K562 (cell line): ENCODE results near the gene CARD8. TPM values are rescaled to one million over a fixed set of nuclear protein-coding genes. Genes with fewer than 3 reads are reported as not detected.
A peak's percentile ranks its signal among the peaks of the same experiment; 100 is the strongest.

Source experiments
- ELF1 ChIP-seq: fragments of 200-800 bp; sonication (Bioruptor generic); IDR thresholded peaks from 2 replicates; pipeline ENCODE4 v1.6.1; 2016; ENCODE audit warnings: missing genetic modification characterization, missing compliant biosample characterization
- HEY1 ChIP-seq: fragments of 250-450 bp; sonication (Bioruptor Pico); IDR thresholded peaks from 2 replicates; pipeline ENCODE4 v1.5.0; 2020; ENCODE audit warnings: mild to moderate bottlenecking, moderate library complexity, borderline replicate concordance
- MEIS2 ChIP-seq: fragments of 450-650 bp; IDR thresholded peaks from 2 replicates; pipeline ENCODE4 v1.6.1; 2014; ENCODE audit warnings: mild to moderate bottlenecking; ENCODE audit not compliant: partially characterized antibody
- NFYB ChIP-seq: IDR thresholded peaks from 2 replicates; pipeline ENCODE4 v1.6.1; 2011; ENCODE audit warnings: mild to moderate bottlenecking, moderate library complexity; ENCODE audit not compliant: insufficient read length; ENCODE audit errors: extremely low read depth
- NONO ChIP-seq, 2 experiments: fragments of 200-400 bp in 1 of 2; fragments of 450-650 bp in 1 of 2; formaldehyde crosslinking in 1 of 2; IDR thresholded peaks; 2 replicates each; pipeline ENCODE4 v1.6.1; 2017; ENCODE audit warnings: low read depth in 2 of 2, mild to moderate bottlenecking in 2 of 2, moderate library complexity in 2 of 2, low read length in 1 of 2
- RCOR1 ChIP-seq, 2 experiments: IDR thresholded peaks; 2 replicates each; pipeline ENCODE4 v1.6.1; 2012; ENCODE audit warnings: low read depth in 2 of 2, low read length in 2 of 2, borderline replicate concordance in 1 of 2, improper control_type of control experiment in 1 of 2
- SOX6 ChIP-seq: fragments of 450-650 bp; IDR thresholded peaks from 2 replicates; pipeline ENCODE4 v1.6.1; 2014; ENCODE audit warnings: mild to moderate bottlenecking
- ZC3H8 ChIP-seq: fragments of 450-650 bp; IDR thresholded peaks from 2 replicates; pipeline ENCODE4 v1.6.1; 2017
- ZNF197 ChIP-seq: fragments of 200-800 bp; sonication (Bioruptor generic); IDR thresholded peaks from 2 replicates; pipeline ENCODE4 v1.6.1; 2016; ENCODE audit warnings: low read depth, missing genetic modification characterization, missing compliant biosample characterization
- ZNF780A ChIP-seq: fragments of 250-450 bp; sonication (Bioruptor Pico); IDR thresholded peaks from 2 replicates; pipeline ENCODE4 v1.5.0; 2021; ENCODE audit warnings: mild to moderate bottlenecking
- polyA plus RNA-seq, 8 experiments: library from polyadenylated mRNA; depleted of rRNA in 4 of 8; stranded (reverse) in 5 of 8; unstranded in 3 of 8; fragments of >200 nt; fragmentation: Nextera tagmentation in 2 of 8; fragmentation: Illumina TruSeq in 1 of 8; extraction: Ambion mirVana in 2 of 8; extraction: Trizol in 1 of 8; gene quantifications; 2 replicates each; pipeline versions ENCODE4 v1.2.1 to v1.2.3, GENCODE V29; 2011 to 2014; ENCODE audit warnings: inconsistent platforms in 1 of 8, missing spikeins in 1 of 8
- total RNA-seq, 7 experiments: library from RNA; depleted of rRNA in 6 of 7; stranded (reverse); fragments of >200 nt in 6 of 7; fragmentation: Illumina TruSeq in 2 of 7; extraction: Trizol in 2 of 7; gene quantifications; 2 replicates each; pipeline versions ENCODE4 v1.2.1 to v1.2.3, GENCODE V29; 2011 to 2021; ENCODE audit warnings: low replicate concordance in 1 of 7
- TF ChIP-seq, protein P1 (sequence below): sonication (generic); formaldehyde crosslinking; IDR thresholded peaks from 2 replicates; pipeline ENCODE4 v1.8.0; 2023; ENCODE audit warnings: mild to moderate bottlenecking, missing genetic modification reagents
- TF ChIP-seq, protein P2 (sequence below): fragments of 450-650 bp; IDR thresholded peaks from 2 replicates; pipeline ENCODE4 v1.6.1; 2016; ENCODE audit warnings: antibody characterized with exemption
- TF ChIP-seq, protein P3 (sequence below): fragments of 250-450 bp; sonication (Bioruptor Pico); IDR thresholded peaks from 2 replicates; pipeline ENCODE4 v1.8.0; 2021; ENCODE audit warnings: moderate library complexity, mild to moderate bottlenecking, inconsistent platforms
- TF ChIP-seq, protein P4 (sequence below): sonication (generic); formaldehyde crosslinking; IDR thresholded peaks from 2 replicates; pipeline ENCODE4 v1.8.0; 2023; ENCODE audit warnings: mild to moderate bottlenecking, missing genetic modification reagents
- TF ChIP-seq, protein P5 (sequence below): sonication (generic); formaldehyde crosslinking; IDR thresholded peaks from 2 replicates; pipeline ENCODE4 v1.8.1; 2023; ENCODE audit warnings: mild to moderate bottlenecking, missing genetic modification reagents

The CARD8 gene
- total and polyA plus RNA-seq, 9 of the 15 experiments (the other 6 are each of a cell fraction or from before 2014, with no cell fraction given): 11.5 to 26.4 (median 20.8) TPM

DNA sequence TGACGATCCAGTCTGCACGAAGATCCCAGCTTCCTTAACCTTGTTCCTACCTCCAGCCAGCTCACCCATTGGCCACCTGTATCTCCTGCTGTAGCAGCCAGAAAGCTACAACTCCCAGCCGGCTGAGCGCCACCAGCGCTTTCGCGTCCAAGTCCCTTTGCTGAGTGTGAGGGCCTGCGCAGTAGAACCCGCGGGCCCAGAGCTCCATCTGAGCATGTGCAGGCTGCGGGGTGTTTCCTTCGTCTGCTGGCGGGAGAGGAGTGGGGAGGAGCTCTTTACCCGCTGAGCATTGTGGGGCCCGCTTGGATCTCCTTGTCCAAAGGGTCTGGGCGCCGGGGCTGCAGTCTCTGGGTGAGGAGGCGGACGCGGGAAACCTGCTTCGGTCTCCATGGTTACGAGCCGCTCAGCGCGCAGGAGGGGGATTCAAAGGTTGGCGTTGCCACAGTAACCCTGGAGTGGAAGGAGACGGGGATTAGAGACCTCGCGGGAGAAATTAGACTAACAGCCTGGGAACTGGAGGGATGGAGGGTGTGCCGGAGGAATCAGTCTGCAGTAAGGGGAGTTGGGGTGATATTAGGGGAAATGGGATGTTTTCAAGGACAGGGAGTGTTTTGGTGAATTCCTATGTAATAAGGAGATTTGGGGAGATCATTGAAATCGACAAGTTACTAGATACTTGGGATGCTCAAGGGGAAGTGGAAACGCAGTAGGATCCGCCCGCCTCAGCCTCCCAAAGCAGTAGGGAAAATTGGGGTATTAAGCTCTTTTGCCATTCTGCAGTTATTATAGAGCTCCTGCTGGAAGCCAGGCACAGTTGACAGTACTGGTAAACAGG is 51.7 kb downstream of the CARD8 start (continued):
- TF ChIP-seq, protein P1, sequence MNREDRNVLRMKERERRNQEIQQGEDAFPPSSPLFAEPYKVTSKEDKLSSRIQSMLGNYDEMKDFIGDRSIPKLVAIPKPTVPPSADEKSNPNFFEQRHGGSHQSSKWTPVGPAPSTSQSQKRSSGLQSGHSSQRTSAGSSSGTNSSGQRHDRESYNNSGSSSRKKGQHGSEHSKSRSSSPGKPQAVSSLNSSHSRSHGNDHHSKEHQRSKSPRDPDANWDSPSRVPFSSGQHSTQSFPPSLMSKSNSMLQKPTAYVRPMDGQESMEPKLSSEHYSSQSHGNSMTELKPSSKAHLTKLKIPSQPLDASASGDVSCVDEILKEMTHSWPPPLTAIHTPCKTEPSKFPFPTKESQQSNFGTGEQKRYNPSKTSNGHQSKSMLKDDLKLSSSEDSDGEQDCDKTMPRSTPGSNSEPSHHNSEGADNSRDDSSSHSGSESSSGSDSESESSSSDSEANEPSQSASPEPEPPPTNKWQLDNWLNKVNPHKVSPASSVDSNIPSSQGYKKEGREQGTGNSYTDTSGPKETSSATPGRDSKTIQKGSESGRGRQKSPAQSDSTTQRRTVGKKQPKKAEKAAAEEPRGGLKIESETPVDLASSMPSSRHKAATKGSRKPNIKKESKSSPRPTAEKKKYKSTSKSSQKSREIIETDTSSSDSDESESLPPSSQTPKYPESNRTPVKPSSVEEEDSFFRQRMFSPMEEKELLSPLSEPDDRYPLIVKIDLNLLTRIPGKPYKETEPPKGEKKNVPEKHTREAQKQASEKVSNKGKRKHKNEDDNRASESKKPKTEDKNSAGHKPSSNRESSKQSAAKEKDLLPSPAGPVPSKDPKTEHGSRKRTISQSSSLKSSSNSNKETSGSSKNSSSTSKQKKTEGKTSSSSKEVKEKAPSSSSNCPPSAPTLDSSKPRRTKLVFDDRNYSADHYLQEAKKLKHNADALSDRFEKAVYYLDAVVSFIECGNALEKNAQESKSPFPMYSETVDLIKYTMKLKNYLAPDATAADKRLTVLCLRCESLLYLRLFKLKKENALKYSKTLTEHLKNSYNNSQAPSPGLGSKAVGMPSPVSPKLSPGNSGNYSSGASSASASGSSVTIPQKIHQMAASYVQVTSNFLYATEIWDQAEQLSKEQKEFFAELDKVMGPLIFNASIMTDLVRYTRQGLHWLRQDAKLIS (CRISPR knock-in tag): peak; percentile 68; the same call in 1 of the 2 replicates
- TF ChIP-seq SOX6 (no peak; the same call in 1 of the 2 replicates), ZNF197 (CRISPR knock-in tag) (no peak), ZNF780A (CRISPR knock-in tag) (peak; percentile 40; the same call in 1 of the 2 replicates), HEY1 (CRISPR knock-in tag) (no peak), NONO (IDR thresholded peaks at IDR 0.05; ENCODE audit: low read depth in 2 of 2, low read length in 1 of 2) (no peak), NFYB (no peak), MEIS2 (peak; percentile 89), ELF1 (tag) (no peak), ZC3H8 (peak; percentile 37; the same call in 1 of the 2 replicates), RCOR1 (IDR thresholded peaks at IDR 0.05; ENCODE audit: borderline replicate concordance in 1 of 2, low read depth in 2 of 2, low read length in 2 of 2) (0 out of 4 replicates have a peak, but pooled peaks of 1 of the 2 experiments have one; percentile 21)
- TF ChIP-seq, protein P2, sequence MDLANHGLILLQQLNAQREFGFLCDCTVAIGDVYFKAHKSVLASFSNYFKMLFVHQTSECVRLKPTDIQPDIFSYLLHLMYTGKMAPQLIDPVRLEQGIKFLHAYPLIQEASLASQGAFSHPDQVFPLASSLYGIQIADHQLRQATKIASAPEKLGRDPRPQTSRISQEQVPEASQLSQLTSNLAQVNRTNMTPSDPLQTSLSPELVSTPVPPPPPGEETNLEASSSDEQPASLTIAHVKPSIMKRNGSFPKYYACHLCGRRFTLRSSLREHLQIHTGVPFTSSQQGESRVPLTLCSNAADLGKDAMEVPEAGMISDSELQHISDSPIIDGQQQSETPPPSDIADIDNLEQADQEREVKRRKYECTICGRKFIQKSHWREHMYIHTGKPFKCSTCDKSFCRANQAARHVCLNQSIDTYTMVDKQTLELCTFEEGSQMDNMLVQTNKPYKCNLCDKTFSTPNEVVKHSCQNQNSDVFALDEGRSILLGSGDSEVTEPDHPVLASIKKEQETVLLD: peak; percentile 90; the same call in 1 of the 2 replicates
- TF ChIP-seq, protein P3, sequence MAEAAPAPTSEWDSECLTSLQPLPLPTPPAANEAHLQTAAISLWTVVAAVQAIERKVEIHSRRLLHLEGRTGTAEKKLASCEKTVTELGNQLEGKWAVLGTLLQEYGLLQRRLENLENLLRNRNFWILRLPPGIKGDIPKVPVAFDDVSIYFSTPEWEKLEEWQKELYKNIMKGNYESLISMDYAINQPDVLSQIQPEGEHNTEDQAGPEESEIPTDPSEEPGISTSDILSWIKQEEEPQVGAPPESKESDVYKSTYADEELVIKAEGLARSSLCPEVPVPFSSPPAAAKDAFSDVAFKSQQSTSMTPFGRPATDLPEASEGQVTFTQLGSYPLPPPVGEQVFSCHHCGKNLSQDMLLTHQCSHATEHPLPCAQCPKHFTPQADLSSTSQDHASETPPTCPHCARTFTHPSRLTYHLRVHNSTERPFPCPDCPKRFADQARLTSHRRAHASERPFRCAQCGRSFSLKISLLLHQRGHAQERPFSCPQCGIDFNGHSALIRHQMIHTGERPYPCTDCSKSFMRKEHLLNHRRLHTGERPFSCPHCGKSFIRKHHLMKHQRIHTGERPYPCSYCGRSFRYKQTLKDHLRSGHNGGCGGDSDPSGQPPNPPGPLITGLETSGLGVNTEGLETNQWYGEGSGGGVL (CRISPR knock-in tag): no peak
- TF ChIP-seq, protein P4, sequence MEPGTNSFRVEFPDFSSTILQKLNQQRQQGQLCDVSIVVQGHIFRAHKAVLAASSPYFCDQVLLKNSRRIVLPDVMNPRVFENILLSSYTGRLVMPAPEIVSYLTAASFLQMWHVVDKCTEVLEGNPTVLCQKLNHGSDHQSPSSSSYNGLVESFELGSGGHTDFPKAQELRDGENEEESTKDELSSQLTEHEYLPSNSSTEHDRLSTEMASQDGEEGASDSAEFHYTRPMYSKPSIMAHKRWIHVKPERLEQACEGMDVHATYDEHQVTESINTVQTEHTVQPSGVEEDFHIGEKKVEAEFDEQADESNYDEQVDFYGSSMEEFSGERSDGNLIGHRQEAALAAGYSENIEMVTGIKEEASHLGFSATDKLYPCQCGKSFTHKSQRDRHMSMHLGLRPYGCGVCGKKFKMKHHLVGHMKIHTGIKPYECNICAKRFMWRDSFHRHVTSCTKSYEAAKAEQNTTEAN: no peak
- TF ChIP-seq, protein P5, sequence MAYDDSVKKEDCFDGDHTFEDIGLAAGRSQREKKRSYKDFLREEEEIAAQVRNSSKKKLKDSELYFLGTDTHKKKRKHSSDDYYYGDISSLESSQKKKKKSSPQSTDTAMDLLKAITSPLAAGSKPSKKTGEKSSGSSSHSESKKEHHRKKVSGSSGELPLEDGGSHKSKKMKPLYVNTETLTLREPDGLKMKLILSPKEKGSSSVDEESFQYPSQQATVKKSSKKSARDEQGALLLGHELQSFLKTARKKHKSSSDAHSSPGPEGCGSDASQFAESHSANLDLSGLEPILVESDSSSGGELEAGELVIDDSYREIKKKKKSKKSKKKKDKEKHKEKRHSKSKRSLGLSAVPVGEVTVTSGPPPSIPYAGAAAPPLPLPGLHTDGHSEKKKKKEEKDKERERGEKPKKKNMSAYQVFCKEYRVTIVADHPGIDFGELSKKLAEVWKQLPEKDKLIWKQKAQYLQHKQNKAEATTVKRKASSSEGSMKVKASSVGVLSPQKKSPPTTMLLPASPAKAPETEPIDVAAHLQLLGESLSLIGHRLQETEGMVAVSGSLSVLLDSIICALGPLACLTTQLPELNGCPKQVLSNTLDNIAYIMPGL (CRISPR knock-in tag): no peak
